HCT116 (cell line): ENCODE data around the gene MED16. TPM values are rescaled to one million over a fixed set of nuclear protein-coding genes. Genes with fewer than 3 reads are reported as not detected.

Experiments used
- ATAC-seq: fragments of 200-7000 bp; cut with Tn5 transposase; 2 replicates; pipeline ENCODE4 v1.9.1; 2020; ENCODE audit warnings: mild to moderate bottlenecking, moderate library complexity
- BruUV-seq: library from RNA; stranded (reverse); fragments of 400-500 nt; replicated peaks from 2 replicates; lab custom pipeline; 2021; lab: Mats Ljungman, UMichigan
- CTCF ChIA-PET: fragments of 300-600 bp; sonication (Branson Sonifier 250); formaldehyde crosslinking; loops from one replicate; lab custom pipeline; 2021; ENCODE audit warnings: antibody characterized with exemption; lab: Charles Lee
- POLR2A ChIA-PET: fragments of 300-600, 350-600 bp; sonication (Branson Sonifier 250); formaldehyde crosslinking; loops from one replicate; lab custom pipeline; 2021; ENCODE audit warnings: antibody characterized with exemption; lab: Charles Lee
- RAD21 ChIA-PET, 2 experiments: fragments of 300-600 bp; sonication (Branson Sonifier 250); formaldehyde crosslinking; loops; one replicate each; lab custom pipeline; 2023; ENCODE audit warnings: low total read pairs in 2 of 2; ENCODE audit not compliant: uncharacterized antibody in 2 of 2, unreplicated experiment in 2 of 2, low non-redundant PET in 1 of 2; lab: Charles Lee
- DNase-seq: peaks from one replicate; pipeline ENCODE4 v3.0.0-alpha.2; 2010; ENCODE audit warnings: low read depth, low spot score
- H2AFZ ChIP-seq: fragments of 200-600 bp; shearing (Covaris generic), sonication (generic); 2 replicates; pipeline ENCODE4 v1.6.1; 2017; ENCODE audit warnings: low read depth, mixed run types, mixed read lengths, antibody characterized with exemption, low read length; ENCODE audit not compliant: poor library complexity, severe bottlenecking
- H3K27ac ChIP-seq: 2 replicates; pipeline ENCODE4 v1.5.1; 2012; ENCODE audit warnings: low read depth, low read length
- H3K27me3 ChIP-seq: fragments of 200-600 bp; sonication (generic); 2 replicates; pipeline ENCODE4 v1.6.1; 2016; ENCODE audit warnings: mixed run types, low read length, mixed read lengths; ENCODE audit not compliant: insufficient read depth
- H3K36me3 ChIP-seq, 2 experiments: fragments of 200-500 bp in 1 of 2; fragments of 200-600 bp in 1 of 2; sonication (Bioruptor generic) in 1 of 2; sonication (generic) in 1 of 2; 2 replicates each; pipeline versions ENCODE4 v1.5.1 to v1.6.1; 2014 to 2016; ENCODE audit warnings: low read length in 2 of 2, inconsistent platforms in 1 of 2, mixed read lengths in 1 of 2, mixed run types in 1 of 2; ENCODE audit not compliant: insufficient read depth in 2 of 2, control insufficient read depth in 1 of 2
- H3K4me1 ChIP-seq, 2 experiments: fragments of 200-600 bp in 1 of 2; sonication (generic) in 1 of 2; 2 replicates each; pipeline versions ENCODE4 v1.5.1 to v1.6.1; 2012 to 2017; ENCODE audit warnings: low read length in 2 of 2, inconsistent platforms in 1 of 2, mild to moderate bottlenecking in 1 of 2, mixed read lengths in 1 of 2, mixed run types in 1 of 2, moderate library complexity in 1 of 2; ENCODE audit not compliant: insufficient read depth in 2 of 2, control insufficient read depth in 1 of 2
- H3K4me2 ChIP-seq: fragments of 200-600 bp; sonication (generic); 2 replicates; pipeline ENCODE4 v1.6.1; 2017; ENCODE audit warnings: mixed run types, low read length, mixed read lengths
- H3K4me3 ChIP-seq, 2 experiments: fragments of 200-600 bp in 1 of 2; sonication (generic) in 1 of 2; replicated peaks in 1 of 2; 2 replicates each; pipeline ENCODE4 v1.5.1; 2011 to 2016; ENCODE audit warnings: low read length in 2 of 2, control low read depth in 1 of 2, low read depth in 1 of 2, mild to moderate bottlenecking in 1 of 2, mixed read lengths in 1 of 2, mixed run types in 1 of 2
- H3K79me2 ChIP-seq: fragments of 200-600 bp; sonication (generic); 2 replicates; pipeline ENCODE4 v1.6.1; 2017; ENCODE audit warnings: mild to moderate bottlenecking, mixed run types, low read length, moderate library complexity, mixed read lengths; ENCODE audit not compliant: insufficient read depth
- H3K9ac ChIP-seq: fragments of 200-600 bp; sonication (generic); 2 replicates; pipeline ENCODE4 v1.6.1; 2016; ENCODE audit warnings: low read length, mixed read lengths
- H3K9me2 ChIP-seq: fragments of 200-600 bp; sonication (generic), shearing (Covaris generic); 2 replicates; pipeline ENCODE4 v1.6.1; 2017; ENCODE audit warnings: mixed run types, mild to moderate bottlenecking, moderate library complexity; ENCODE audit not compliant: insufficient read depth
- H3K9me3 ChIP-seq, 2 experiments: fragments of 200-500 bp in 1 of 2; fragments of 200-600 bp in 1 of 2; sonication (Bioruptor generic) in 1 of 2; sonication (generic) in 1 of 2; 2 replicates each; pipeline ENCODE4 v1.6.1; 2014 to 2017; ENCODE audit warnings: low read length in 2 of 2, mixed read lengths in 2 of 2, inconsistent platforms in 1 of 2, low read depth in 1 of 2, mild to moderate bottlenecking in 1 of 2, mixed run types in 1 of 2, moderate library complexity in 1 of 2; ENCODE audit not compliant: control insufficient read depth in 1 of 2, insufficient read depth in 1 of 2
- H4K20me1 ChIP-seq: fragments of 200-600 bp; sonication (generic), shearing (Covaris generic); 2 replicates; pipeline ENCODE4 v1.6.1; 2017; ENCODE audit warnings: mixed run types, mild to moderate bottlenecking, moderate library complexity; ENCODE audit not compliant: insufficient read depth
- CBX3 ChIP-seq: IDR thresholded peaks from 2 replicates; pipeline ENCODE4 v1.6.1; 2012; ENCODE audit warnings: low read depth
- CEBPB ChIP-seq: IDR thresholded peaks from 2 replicates; pipeline ENCODE4 v1.6.1; 2012; ENCODE audit warnings: low read depth
- EGR1 ChIP-seq: IDR thresholded peaks from 2 replicates; pipeline ENCODE4 v1.6.1; 2012; ENCODE audit warnings: low read depth
- JUND ChIP-seq: IDR thresholded peaks from 2 replicates; pipeline ENCODE4 v1.6.1; 2012
- MAX ChIP-seq: IDR thresholded peaks from 2 replicates; pipeline ENCODE4 v1.6.1; 2012
- YY1 ChIP-seq: IDR thresholded peaks from 2 replicates; pipeline ENCODE4 v1.6.1; 2011; ENCODE audit warnings: low read length, low read depth, moderate library complexity, mild to moderate bottlenecking; ENCODE audit not compliant: insufficient replicate concordance; ENCODE audit errors: extremely low read depth
- ZBTB33 ChIP-seq: IDR thresholded peaks from 2 replicates; pipeline ENCODE4 v1.6.1; 2011; ENCODE audit warnings: mild to moderate bottlenecking, low read length, moderate library complexity; ENCODE audit not compliant: insufficient replicate concordance; ENCODE audit errors: extremely low read depth
- ZFX ChIP-seq: fragments of 450-650 bp; IDR thresholded peaks from 2 replicates; pipeline ENCODE4 v1.6.1; 2017
- intact Hi-C: fragments of 100-400 bp; cut with micrococcal nuclease; formaldehyde crosslinking; loops from 2 replicates; pipeline ENCODE4 v1.10.0; 2022
- total RNA-seq: library from RNA; stranded (reverse); gene quantifications from one replicate; pipeline ENCODE4 v1.2.1, GENCODE V29; 2021; ENCODE audit not compliant: unreplicated experiment

Gene MED16
- total RNA-seq, 1 experiment from 2014 or later, result 73.6 TPM

- peak overlapping the region; percentile 41 for H3K4me2 ChIP-seq
- no peak overlapping the region for H3K9ac ChIP-seq
- DNase-seq (no peak), ATAC-seq (peak; percentile 84)
- intact Hi-C loops, result no loop called here
- H3K36me3 ChIP-seq, result peaks cover 6 to 7% of the 10 kb centered on the region in 2 experiments; a peak in 3 of 4 replicates
- TF ChIP-seq CEBPB, result no peak
- H3K9me3 ChIP-seq, result no peaks in the 10 kb centered on the region
- peak overlapping the region; percentile 49; the same call in 1 of the 2 replicates for H3K27ac ChIP-seq
- H3K4me1 ChIP-seq, result peaks cover 6 to 16% of the 10 kb centered on the region in 2 experiments; a peak in 3 of 4 replicates
- H3K79me2 ChIP-seq, result peaks cover 19% of the 10 kb centered on the region; the same call in 1 of the 2 replicates
- ChIA-PET RAD21 (no interaction called here), CTCF (no interaction called here), POLR2A (no interaction called here)
- H3K27me3 ChIP-seq, result no peaks in the 10 kb centered on the region
- no peak overlapping the region for H2AFZ ChIP-seq
- no peak overlapping the region for H3K4me3 ChIP-seq
- no peaks in the 10 kb centered on the region for H4K20me1 ChIP-seq
- BruUV-seq, result no TSS peak
- H3K9me2 ChIP-seq, result no peaks in the 10 kb centered on the region
These were observed 7.5 kb upstream of the MED16 start for GRCh38 chr19:900302-901111.

- TF ChIP-seq ZFX, result no peak
- TF ChIP-seq EGR1, result no peak
- TF ChIP-seq MAX, result no peak
- no peak for TF ChIP-seq CBX3
- no peak for TF ChIP-seq ZBTB33
- no peak for TF ChIP-seq JUND
- TF ChIP-seq YY1, result no peak
- peak overlapping the region; percentile 49; the same call in 1 of the 2 replicates for H3K27ac ChIP-seq
- POLR2A ChIA-PET, result no interaction called here
- H4K20me1 ChIP-seq, result no peaks in the 10 kb centered on the region
- intact Hi-C loops, result no loop called here
- BruUV-seq, result no TSS peak
- H3K9ac ChIP-seq, result no peak overlapping the region
- H3K4me2 ChIP-seq, result peak overlapping the region; percentile 32
- RAD21 ChIA-PET, result no interaction called here
- no peak overlapping the region for H3K4me3 ChIP-seq
- no peak for DNase-seq
- peaks cover 6 to 7% of the 10 kb centered on the region in 2 experiments; a peak in 3 of 4 replicates for H3K36me3 ChIP-seq
- H3K9me2 ChIP-seq, result no peaks in the 10 kb centered on the region
- peaks cover 17% of the 10 kb centered on the region; the same call in 1 of the 2 replicates for H3K79me2 ChIP-seq
- H2AFZ ChIP-seq, result no peak overlapping the region
- no peaks in the 10 kb centered on the region for H3K27me3 ChIP-seq
- peak; percentile 37; the same call in 1 of the 2 replicates for ATAC-seq
- H3K4me1 ChIP-seq, result peaks cover 6 to 16% of the 10 kb centered on the region in 2 experiments; a peak in 3 of 4 replicates
- H3K9me3 ChIP-seq, result no peaks in the 10 kb centered on the region
- CTCF ChIA-PET, result no interaction called here
These were observed 7.0 kb upstream of the MED16 start for GRCh38 chr19:900043-900301.
